ENCODE measurements around the gene SERP2.

SERP2 gene

DNA sequence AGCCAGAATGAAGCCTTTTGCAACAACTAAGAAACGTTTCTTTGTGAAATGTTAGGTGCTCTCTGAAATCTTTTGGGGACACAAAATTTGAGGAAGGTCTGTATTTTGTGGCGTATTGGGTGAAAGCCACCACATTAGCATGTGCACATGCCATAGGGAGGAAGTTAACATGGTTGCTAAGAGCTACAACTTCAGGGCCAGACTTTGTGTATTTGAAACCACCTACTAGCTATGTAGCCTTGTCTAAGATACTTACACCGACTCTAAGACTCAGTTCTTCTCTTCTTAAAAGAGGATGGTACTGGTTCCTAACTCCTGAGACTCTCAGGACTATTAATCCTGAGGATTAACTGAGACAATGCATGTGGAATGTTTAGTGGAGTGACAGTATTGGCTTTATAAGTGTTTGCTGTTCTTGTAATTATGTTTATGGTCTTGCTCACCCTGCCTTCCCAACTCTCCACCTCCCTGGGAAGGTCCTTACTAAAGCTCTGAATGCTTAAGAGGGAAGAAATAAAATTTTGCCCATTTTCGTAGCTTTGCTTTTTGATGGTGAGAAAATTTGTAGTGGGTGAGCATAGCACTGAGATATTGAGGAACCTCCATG lies 15.5 kb downstream of the SERP2 start:
- DNase-seq (ENCODE audit: low read depth): no peak

DNA sequence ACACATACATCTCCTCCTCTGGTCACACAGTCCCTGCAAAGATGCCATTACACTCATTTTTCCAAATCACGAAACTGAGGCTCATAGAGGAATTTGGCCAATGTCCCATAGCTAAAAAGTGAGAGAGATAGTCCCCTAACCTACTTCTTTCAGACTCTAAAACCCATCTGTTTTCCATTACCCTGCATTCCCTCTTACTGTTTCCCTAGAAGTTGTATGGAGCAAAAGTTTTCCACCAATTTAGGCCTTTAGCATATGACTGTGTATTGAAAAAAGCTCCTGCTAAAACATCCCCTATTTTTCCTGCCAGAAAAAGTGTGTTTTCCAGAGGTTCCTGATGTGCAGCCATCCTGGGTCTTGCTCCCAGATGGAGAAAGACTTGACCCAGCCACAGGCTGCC lies 16.3 kb downstream of the SERP2 start:
- DNase-seq (ENCODE audit: low read depth): no peak

DNA sequence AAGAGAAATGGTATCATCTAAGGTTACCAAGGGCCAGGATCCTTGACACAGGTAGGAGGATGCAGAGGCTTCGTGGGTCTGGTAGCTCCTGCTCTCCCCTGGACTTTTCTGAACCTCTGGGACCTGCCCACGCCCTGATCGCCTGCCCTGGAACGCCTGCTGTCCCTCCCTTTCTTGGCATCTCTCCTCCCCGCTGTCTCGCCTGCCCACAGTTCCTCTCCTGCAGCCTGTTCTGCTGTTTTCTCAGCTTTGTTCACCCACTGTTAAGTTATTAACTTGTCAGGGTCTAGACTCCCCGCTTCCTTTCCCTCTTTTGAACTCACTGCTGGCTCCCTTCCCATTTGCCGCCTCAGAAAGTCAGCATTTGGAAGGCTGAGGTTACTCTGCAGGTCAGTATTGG lies 19.8 kb downstream of the SERP2 start:
- no peak for DNase-seq (ENCODE audit: low read depth)

DNA sequence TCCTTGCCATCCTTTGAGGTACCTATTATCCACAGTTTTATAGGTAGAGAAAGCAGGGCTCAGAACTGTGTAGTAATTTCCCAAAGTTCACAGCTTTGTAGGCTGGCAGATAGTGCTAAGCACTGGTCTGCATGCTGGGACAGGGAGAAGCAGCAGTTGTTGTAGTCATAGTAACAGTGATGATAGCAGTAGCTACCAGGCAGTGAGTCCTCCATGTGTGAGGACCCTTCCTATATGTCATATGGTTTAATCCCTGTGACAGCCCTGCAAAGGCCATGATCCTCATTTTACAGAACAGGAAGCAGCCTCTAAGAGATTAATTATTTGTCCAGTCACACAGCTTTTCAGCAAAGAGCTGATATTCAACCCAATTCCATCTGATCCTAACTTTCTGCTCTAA lies 21.0 kb downstream of the SERP2 start:
- no peak for DNase-seq (ENCODE audit: low read depth)

DNA sequence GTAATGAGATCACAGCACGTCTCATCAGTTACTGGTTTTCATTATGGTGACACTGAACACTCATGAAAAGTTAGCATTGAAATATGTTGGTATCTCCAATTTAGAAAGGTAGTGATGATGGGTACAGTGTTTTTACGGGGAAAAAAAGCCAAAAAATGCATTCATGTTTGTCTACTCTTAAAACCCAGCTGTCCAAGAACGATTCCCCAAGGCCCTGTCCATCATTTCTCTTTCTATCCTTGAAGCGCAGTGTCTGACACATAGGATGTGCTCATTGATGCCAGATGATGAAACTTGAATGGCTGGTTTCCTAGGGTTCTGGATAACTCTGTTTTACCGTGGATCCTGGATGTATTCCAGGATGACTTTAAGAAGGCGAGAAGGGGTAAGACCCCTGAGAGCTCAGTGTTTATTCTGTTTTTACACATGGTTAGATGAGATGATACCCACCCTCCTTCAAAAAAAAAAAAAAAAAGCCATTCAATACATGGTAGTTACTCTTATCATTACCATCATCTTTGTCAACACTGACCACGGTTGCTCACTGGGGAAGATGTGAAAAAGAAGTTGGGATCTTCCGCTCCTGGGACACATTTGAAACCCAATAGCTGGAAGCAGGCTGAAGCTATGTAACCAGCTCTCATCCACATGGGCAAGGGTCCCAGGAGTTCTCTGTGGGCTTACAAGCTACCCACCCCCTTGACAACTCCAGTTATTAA lies 22.5 kb downstream of the SERP2 start:
- no peak for DNase-seq (ENCODE audit: low read depth)

DNA sequence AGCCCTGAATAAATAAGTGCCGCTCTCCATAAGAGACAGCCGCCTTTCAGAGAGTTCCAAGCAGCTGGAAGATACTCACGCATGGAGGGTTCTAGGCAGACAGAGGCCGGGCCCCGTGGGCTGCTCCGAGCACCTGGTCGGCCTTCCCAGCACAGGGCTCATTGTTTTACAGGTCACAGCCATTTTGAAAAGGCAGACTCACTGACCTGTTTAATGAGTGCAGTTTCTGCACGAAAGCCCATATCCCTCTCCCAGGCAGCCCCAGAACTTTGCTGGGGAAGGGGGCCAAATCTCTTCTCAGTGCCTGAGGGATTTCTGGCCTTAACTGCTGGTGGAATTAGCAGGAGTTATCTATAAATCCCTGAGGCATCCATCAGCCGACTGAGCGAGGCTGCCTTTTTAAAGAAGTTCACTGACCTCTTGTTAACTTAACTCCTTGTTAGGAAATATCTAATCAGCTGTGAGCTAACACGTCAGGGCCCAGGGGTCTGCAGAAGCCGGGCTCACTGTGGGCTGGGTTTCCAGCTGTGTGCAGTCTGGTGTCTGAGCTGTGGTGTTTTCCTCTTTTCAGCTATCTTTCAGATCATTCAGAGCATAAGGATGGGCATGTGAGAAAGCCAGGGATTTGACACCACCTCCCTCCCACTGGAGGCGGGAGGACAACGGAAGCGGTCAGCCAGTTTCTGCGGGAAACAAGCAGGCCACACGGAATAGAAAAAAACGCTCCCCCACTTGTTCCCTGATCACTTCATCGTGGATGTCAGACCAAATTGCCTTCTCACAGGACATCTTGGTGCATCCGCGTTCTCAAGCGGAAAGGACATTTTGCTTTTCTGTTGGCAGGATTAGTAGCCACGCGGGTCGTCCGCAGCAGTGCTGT lies 23.3 kb downstream of the SERP2 start:
- no peak for DNase-seq (ENCODE audit: low read depth)

DNA sequence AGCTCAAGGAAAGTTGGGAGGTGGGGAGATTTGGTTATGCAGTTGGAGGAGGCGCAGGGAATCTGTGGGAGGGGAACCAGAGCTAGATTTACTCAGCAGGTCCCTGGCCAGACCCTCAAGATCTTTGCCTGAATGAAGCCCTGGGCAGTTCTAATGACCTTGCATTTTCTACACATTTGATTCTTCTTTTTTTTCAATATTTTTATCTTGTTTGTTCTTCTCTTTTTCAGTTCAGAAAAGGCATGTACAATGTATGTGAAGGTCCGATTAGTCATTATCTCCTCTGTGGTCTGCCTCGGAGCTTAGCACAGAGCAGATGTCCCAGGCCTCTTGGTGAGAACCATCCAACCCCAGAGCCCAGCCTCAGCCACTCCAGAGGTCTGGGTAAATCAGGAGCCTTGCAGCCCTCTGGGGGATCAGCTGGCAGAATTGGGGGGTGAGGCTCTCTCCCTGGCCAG lies 24.2 kb downstream of the SERP2 start:
- no peak for DNase-seq (ENCODE audit: low read depth)

DNA sequence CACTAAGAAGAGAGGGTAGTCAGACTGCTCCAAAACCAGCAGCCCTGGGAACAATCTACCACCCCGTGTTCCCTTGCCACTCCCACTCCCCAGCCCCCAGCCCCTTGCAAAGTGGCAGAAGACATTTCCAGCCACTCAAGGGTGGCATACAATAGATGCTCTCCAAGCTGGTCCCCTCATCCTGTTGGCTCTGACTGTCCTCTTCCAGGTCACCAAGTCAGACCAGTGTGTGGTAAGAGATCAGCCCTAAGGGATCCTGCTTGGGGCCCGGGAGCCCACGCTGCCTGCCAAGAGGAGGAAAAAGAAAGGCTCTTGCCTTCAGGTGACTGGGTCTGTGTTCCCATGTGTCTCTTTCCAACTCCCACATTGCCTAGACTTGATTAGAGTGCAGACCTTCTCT lies 25.0 kb downstream of the SERP2 start:
- no peak for DNase-seq (ENCODE audit: low read depth)

DNA sequence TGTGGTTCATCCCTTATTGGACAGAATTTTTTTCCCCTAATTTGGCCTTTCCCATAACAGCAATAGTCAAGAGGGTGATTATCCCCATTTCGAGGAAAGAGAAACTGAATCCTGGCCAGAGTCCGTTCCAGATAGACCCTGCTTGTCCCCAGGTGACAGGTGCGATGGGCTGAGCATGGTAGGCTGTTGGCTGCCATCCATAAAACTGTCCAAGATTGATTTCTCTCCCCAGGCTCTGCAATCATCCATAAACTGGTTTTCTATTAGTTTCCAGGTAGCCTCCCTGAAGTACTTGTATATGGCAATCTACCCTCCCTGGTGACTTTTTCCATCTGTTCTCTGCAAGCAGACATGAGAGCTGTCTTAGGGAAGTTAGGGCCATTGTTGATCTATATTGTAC lies 25.4 kb downstream of the SERP2 start:
- DNase-seq (ENCODE audit: low read depth): no peak

DNA sequence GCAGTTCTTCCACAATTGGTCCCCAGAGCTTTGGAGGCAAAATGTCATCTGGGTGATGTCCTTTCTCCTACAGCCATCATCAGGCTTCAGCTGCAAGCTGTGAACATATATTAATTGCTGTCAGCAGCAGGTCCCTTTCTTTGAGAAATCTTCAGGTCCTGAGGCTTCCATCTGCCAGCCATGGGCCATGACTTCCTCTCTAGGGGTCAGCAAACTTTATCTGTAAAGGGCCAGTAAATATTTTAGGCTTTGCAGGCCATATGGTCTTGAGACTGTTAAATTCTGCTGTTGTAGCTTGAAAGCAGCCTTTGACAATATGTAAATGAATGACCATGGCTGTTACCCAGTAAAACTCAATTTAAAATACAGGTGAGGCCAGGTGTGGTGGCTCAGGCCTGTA lies 27.1 kb downstream of the SERP2 start:
- no peak for DNase-seq (ENCODE audit: low read depth)

DNA sequence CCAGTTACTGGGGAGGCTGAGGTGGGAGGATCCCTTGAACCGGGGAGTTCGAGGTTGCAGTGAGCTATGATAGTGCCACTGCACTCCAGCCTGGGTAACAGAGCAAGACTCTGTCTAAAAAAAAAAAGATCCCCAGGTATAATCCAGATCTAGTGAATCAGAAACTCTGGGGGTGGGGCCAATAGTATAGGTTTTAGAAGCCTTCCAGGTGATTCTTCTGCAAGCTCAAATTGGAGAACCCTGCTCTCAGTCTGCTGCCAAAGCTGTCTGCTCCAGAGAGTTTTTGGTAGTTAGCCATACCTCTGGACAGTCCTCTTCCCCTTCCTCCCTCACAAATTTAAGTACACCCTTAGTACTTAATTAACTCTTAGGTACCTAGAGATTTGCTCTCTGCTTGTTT lies 28.0 kb downstream of the SERP2 start:
- no peak for DNase-seq (ENCODE audit: low read depth)

DNA sequence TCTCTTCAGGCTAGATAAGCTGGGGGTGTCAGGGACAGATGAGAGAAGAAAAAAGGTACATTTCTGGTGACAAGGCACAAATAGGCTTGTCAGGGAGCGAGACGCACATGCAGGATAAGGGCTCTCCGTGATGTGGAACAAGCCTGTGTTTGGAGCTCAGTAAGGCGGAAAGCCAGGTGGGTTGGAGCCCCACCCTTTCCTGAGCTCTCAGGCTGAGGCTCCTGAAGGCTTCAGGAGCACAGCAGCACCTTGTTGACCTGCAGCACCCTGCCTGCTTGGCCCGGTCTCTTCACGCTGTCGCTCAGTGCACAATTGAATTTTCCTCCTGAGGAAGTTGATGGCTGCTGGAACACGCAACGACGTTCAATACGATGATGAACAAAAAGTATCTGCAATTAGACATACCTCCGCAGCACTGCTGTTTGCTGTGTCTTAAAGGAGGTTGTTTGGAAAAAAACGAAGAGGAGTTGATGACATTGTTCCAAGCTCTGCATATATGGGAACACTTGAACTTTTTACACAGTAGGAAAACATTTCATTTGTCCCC lies 29.3 kb downstream of the SERP2 start:
- DNase-seq (ENCODE audit: low read depth): no peak

DNA sequence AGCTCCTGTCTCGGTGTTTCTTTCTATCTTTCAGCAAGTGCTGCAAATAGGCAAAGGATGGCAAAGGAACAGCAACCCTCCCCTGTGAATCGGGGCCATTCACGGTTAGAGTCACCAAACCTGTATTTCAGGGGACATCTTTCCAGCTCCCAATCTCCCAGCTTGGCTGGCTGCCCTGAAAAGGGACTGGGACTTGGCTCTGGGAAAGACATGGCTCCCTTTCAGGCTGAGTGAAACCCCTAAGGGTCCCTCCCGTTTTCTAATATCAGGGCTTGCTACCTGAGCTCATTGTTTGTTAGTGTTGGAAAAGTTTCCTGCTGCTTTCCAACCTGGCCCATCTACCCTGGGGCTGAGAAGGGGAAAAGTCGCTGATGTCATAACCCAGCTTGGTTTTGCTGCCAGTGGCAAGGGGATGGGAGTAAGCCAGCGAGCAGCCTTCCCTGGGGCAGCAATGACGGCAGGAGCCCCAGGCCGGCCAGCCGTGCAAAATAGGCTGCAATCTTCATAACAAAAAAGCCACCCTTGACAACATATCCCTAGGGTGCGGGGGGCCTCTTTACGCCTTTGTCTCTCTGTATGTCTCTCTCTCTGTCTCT lies 29.9 kb downstream of the SERP2 start:
- no peak for DNase-seq (ENCODE audit: low read depth)

DNA sequence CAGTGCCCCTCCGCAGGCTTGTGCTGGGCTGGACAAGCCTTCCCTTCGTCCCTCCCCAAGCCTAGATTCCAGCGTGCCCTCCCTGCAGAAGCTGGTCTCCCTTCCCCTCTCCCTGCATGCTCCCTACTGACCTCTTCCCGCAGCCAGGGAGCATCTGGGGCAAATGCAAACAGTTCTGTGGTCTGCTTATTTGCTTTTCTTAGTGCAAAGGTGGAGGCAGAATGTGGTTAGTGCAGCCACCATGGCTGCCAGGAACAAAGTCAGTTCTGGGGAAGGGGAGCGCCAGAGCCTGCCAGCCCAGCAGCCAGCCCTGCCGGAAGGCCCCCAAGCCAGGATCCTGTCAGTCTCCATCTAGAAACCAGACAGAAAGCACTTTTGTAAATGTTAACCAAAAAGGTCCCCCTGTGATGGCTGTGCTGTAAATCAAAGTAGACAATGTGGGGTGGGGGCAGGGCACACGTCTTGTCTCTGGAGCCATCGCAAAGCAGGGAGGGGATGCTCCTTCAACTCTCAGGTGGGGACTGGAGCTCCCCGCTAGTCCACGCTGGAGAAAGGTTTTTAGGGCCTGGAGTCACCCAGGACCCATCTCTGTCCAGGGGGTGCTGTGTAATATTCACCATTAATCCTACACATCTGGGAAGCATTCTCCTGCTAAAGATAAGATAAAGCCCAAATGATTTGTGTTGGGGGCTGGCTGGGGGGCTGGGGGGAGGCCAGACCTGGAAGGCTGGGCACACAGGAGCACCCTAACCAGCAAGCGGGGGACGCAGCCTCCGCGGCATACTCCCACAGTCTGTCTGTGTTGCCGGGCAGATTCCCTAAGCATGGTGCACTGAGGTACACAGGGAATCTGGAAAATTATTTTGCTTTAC lies 30.9 kb downstream of the SERP2 start:
- no peak for DNase-seq (ENCODE audit: low read depth)

DNA sequence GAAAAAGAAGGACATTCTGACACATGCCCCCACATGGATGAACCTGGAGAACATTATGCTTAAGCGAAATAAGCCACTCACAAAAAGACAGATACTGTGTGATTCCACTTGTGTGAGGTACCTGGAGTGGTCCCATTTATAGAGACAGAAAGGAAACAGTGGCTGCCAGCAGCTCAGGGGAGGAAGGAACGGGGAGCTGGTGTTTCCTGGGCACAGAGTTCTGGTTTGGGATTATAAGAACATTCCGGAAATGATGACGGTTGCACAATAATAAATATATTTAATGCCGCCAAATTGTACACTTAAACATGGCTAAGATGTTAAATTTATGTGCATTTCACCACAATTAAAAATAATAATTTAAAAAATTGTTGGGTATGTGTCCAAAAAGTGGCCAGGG lies 33.0 kb downstream of the SERP2 start:
- no peak for DNase-seq (ENCODE audit: low read depth)

DNA sequence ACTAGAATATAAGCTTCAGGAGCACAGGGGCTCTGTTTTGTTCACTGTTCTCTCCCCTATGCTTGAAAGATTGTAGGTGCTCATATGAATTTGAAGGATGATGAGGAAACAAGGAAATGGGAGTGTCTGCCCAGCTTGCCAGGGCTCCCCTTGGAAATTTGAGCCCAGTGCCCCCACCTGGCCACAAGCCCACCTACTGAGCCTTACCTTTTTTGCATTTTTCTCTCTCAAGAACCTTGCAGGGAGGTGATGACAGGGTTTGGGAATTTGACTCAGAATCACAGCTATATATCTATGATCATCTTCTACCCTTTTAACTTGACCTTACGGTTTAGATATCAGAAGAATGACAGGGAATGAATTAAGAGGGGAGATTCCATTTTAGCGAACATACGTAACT lies 33.8 kb downstream of the SERP2 start:
- no peak for DNase-seq (ENCODE audit: low read depth)

DNA sequence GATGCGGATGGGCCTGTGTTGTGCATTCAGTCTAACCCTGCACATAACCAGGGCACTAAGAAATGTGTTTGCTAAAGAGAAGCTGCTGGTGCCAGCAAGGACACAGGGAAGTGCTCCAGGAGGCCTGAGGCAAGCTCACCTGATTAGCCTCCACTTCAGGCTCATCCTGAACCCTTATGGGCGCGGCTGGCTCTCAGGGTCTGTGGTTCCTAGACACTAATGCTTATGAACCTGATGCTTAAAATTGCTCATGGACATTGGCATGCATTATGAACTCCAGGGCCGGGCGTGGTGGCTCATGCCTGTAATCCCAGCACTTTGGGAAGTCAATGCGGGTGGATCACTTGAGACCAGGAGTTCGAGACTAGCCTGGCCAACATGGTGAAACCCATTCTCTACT lies 34.3 kb downstream of the SERP2 start:
- DNase-seq (ENCODE audit: low read depth): no peak

DNA sequence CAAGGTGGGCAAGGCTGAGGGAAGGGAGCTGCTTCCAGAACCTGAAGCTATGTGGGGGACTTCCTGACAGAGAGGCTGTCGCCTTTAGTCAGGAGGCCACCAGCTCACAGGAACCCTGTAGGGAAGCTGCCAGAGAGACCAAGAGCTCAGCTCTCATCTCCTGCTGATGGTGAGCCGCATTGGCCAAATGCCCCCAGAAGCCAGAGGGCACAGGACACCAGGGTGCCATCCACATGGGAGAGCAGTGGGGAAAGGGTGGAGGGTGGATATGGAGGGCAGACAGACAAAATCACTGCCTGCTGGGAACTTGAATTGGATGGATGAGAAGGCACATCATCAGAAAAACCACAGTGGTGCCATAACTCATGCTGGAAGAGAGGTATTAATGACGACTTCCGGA lies 36.0 kb downstream of the SERP2 start:
- DNase-seq (ENCODE audit: low read depth): no peak

DNA sequence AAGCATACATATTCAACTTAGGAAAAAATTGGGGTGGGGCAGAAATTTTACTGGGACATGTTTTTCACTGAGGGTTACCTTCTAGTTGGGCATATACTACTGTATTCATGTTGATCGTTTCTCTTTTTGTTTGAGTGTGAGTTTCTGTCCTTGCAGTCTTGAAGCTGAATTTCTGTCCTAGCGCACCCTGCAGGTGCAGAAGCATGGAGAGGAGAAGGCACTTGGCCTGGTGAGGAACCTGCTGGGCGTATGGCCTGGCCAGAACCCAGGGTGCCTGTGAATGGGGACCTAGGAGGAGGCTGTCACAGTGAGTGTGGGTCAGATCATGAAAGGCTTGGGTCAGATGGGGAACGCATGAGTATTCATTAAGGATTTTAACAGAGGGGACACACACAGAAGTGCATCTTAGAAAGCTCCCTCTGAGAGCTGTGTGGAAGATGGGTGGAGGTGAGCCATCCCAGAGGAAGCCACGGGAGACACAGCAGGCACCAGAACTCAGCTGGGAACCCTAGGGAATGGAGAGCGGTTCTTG lies 36.8 kb downstream of the SERP2 start:
- DNase-seq (ENCODE audit: low read depth): no peak

DNA sequence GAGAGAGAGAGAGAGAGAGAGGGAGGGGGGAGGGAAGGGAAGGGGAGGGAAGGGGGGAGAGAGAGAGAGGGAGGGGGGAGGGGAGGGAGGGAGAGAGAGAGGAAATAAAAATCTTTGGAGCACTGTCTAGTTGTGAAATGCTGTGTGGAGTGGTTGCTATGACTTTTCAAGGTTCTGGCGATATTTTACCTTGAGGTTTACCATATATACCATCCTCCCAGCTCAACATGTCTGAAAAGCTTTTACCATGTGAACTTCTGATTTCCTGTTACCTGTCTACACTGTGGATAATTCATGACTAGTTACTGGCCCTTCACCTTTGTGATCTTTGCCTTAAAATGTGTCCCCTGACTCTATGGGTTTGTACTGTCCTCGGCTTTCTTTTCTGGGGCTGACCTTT lies 38.2 kb downstream of the SERP2 start:
- no peak for DNase-seq (ENCODE audit: low read depth)

DNA sequence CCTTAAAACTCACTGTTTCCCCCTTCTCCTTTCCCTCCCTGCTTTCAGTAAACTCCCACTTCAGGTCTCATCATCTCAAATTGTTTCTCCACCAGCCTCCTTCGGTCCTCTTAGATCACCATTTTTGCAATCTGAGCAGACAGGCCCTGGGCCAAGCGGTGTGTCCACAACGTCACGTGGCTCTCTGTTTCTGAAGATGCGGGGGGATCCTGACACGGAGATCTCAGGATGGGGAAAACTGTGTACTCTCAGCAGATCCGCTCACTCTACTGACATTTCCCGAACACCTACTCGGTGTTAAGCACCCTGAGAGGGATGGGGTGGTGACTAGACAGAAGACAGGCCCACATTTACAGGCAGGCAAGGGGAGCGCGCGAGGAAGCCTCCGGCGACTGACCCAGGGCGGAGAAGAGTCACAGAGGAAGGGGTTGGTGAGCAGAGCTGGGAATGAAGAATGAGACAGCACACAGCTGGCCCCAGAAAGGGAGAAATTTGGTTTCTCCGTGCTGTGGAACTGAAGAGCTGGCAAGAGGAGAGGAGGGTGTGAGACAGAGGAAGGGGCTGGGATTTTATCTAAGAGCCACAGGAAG lies 38.8 kb downstream of the SERP2 start:
- no peak for DNase-seq (ENCODE audit: low read depth)

Measured in stimulated activated CD8-positive, alpha-beta memory T cell treated with anti-CD3 and anti-CD28 coated beads, Interleukin-4, amount 100 ng/mL, for 24 hours (primary cell).